GM19324 (cell line): ENCODE data around the gene ENDOG.

Source experiments
- ATAC-seq: cut with Tn5 transposase; IDR thresholded peaks from one replicate; pipeline ENCODE4 v1.9.1; 2021; ENCODE audit warnings: mild to moderate bottlenecking, moderate library complexity; ENCODE audit not compliant: unreplicated experiment, low FRiP score

ENDOG gene

GRCh38 chr9:128798896-128799295, 19.4 kb upstream of the ENDOG start:
- no peak for ATAC-seq

- no peak for ATAC-seq
Observed at GRCh38 chr9:128800061-128800460, 18.2 kb upstream of the ENDOG start.

GRCh38 chr9:128802482-128802881, 15.8 kb upstream of the ENDOG start:
- no peak for ATAC-seq

- no peak for ATAC-seq
Observed at GRCh38 chr9:128805661-128806060, 12.6 kb upstream of the ENDOG start.

GRCh38 chr9:128807827-128808226, 10.5 kb upstream of the ENDOG start:
- ATAC-seq = no peak

- ATAC-seq = no peak
Observed at GRCh38 chr9:128808543-128808942, 9.8 kb upstream of the ENDOG start.

GRCh38 chr9:128809036-128809599, 9.2 kb upstream of the ENDOG start:
- no peak for ATAC-seq

GRCh38 chr9:128809831-128810230, 8.5 kb upstream of the ENDOG start:
- no peak for ATAC-seq

- ATAC-seq = no peak
Observed at GRCh38 chr9:128810873-128811272, 7.4 kb upstream of the ENDOG start.

- peak; percentile 39 for ATAC-seq
Observed at GRCh38 chr9:128818839-128819715, 777 bp downstream of the ENDOG start.

GRCh38 chr9:128819716-128820664, 1.7 kb downstream of the ENDOG start:
- no peak for ATAC-seq

- no peak for ATAC-seq
Observed at GRCh38 chr9:128820665-128821583, 2.6 kb downstream of the ENDOG start.

GRCh38 chr9:128821584-128822406, 3.5 kb downstream of the ENDOG start:
- ATAC-seq = no peak

- ATAC-seq = no peak
Observed at GRCh38 chr9:128822407-128823042, 4.2 kb downstream of the ENDOG start.

- ATAC-seq = no peak
Observed at GRCh38 chr9:128823362-128823902, 5.1 kb downstream of the ENDOG start.

- no peak for ATAC-seq
Observed at GRCh38 chr9:128823903-128824406, 5.7 kb downstream of the ENDOG start.

GRCh38 chr9:128824911-128825310, 6.6 kb downstream of the ENDOG start:
- ATAC-seq = no peak
